NCI-H446 (cell line): ENCODE data around the gene PAPSS2.
"Not testable (repeated sequence)": the region's sequence is repeated elsewhere in the genome, so short reads cannot be mapped to it uniquely, and the experiment has no call there.

Experiments
- DNase-seq, 2 experiments: peaks; one replicate each; lab custom pipeline; 2025; lab: John Stamatoyannopoulos, UW

Gene PAPSS2

GRCh38 chr10:87706731-87707130 is 47.1 kb downstream of the PAPSS2 start:
- DNase-seq: peak in 1 of 2 experiments; percentile 3

DNA sequence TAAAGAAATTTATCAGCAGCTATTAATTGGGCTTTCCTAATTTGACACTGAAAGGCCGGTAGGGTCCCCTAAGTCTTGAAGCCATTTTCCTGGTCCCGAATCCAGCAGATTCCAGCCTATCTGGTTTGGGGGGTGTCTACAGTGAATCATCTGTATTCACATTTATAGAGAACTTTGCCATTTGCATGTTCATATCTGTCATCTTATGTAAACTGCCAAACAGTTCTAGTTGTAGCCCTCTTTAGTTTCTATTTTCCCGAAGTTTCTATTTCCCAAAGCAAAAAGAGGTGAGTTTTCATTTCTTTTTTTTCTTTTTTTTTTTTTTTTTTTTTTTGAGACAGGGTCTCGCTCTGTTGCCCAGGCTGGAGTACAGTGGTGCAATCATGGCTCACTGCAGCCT is 47.6 kb downstream of the PAPSS2 start:
- DNase-seq: no peak

GRCh38 chr10:87712913-87713616 is 53.4 kb downstream of the PAPSS2 start:
- DNase-seq: no peak

DNA sequence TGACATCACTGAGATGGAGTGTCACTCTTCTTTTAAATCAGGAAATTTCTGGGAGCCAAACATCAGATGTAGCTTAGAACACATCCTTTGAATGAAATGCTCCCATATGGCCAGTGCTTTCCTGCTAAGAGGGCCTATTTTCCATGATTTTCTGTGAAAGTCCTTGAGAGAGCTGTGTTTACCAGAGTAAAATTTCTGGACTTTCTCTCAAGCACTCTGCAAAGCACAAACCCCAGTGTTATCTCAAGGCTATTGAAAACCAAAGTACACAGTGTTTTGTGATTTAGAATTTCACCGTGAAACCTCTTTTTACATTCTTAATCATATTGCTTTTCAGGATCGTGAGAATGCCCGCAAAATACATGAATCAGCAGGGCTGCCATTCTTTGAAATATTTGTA is 54.0 kb downstream of the PAPSS2 start:
- DNase-seq: no peak

- DNase-seq: no peak
Measured at GRCh38 chr10:87715552-87716347, 56.1 kb downstream of the PAPSS2 start.

GRCh38 chr10:87716348-87716670 is 56.6 kb downstream of the PAPSS2 start:
- DNase-seq: no peak

- no peak for DNase-seq
Measured at GRCh38 chr10:87720665-87721064, 61.0 kb downstream of the PAPSS2 start.

- no peak for DNase-seq
Measured at GRCh38 chr10:87721781-87722180, 62.1 kb downstream of the PAPSS2 start.

GRCh38 chr10:87722716-87723115 is 63.0 kb downstream of the PAPSS2 start:
- no peak for DNase-seq

DNA sequence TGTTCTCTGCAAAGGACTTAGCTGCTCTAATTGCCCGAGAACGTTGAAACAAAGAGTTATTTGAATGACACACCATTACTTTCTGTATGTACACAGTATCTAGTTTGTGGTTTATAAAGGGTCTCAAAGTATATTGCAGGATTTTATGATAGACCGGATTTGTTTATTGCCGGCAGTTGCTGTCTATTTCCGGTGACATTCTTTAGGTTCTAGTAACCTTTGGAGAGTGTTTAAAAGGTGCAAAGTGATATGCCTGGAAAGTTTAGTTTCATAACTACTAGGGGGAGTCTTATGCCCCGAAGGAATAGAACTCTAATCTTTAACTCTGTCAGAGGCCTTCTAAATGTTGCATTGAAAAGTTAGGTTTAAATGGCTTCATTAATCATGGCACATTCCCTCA is 63.8 kb downstream of the PAPSS2 start:
- DNase-seq: no peak

- DNase-seq: no peak
Measured at GRCh38 chr10:87724789-87725188, 65.1 kb downstream of the PAPSS2 start.

- no peak for DNase-seq
Measured at GRCh38 chr10:87729940-87730339, 70.3 kb downstream of the PAPSS2 start.

GRCh38 chr10:87733081-87733480 is 73.4 kb downstream of the PAPSS2 start:
- DNase-seq: no peak

GRCh38 chr10:87734987-87735827 is 75.5 kb downstream of the PAPSS2 start:
- peak in 1 of 2 experiments; percentile 20 for DNase-seq

DNA sequence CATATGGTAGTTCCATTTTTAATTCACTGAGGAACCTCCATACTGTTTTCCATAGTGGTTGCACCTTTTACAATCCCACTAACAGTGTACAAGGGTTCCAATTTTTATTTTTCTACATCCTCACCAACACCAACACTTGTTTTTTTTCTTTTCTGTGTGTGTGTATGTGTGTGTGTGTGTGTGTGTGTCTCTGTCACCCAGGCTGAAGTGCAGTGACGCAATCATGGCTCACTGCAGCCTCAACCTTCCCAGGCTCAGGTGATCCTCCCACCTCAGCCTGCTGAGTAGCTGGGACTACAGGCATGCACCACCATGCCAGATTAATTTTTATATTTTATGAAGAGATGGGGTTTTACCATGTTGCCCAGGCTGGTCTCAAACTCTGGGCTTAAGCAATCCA is 78.6 kb downstream of the PAPSS2 start:
- DNase-seq: not testable (repeated sequence)

- DNase-seq: no peak
Measured at GRCh38 chr10:87739703-87740102, 80.0 kb downstream of the PAPSS2 start.

DNA sequence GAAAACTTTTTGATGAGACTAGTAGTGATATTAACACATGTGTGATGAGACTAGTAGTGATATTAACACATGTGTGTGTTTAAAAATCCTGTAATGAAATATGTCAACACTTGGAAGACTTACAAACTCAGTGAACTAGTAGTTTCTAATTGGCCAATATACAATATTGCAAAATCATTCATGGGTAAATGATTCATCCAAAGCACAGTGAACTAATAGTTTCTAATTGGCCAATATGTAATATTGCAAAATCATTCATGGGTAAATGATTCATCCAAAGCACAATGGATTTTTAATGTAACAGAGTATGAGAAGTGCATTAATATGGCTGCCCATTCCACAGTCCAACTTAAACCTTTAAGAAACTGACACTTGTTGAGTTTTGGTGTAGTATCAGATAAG is 80.6 kb downstream of the PAPSS2 start:
- DNase-seq: no peak

- not testable (repeated sequence) for DNase-seq
Measured at GRCh38 chr10:87742992-87743610, 83.4 kb downstream of the PAPSS2 start.

- no peak for DNase-seq
Measured at GRCh38 chr10:87744606-87745005, 84.9 kb downstream of the PAPSS2 start.

DNA sequence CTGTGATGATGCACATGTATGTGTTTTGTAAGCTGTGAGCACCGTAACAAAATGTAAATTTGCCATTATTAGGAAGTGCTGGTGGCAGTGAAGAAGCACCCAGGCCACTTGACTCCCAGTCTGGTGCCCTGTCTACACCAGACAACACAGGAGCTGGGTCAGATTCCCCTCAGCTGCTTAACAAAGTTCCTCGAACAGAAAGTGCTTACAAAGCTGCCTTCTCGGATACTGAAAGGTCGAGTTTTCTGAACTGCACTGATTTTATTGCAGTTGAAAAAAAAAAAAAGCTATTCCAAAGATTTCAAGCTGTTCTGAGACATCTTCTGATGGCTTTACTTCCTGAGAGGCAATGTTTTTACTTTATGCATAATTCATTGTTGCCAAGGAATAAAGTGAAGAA is 87.2 kb downstream of the PAPSS2 start:
- DNase-seq: no peak

DNA sequence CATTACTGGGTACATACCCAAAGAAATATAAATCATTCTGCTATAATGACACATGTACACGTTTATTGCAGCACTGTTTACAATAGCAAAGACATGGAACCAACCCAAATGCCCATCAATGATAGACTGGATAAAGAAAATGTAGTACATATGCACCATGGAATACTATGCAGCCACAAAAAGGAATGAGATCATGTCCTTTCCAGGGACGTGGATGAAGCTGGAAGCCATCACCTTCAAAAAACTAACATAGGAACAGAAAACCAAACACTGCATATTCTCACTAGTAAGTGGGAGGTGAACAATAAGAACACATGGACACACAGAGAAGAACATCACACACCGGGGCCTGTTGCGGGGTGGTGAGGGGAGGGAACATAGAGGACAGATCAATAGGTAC is 88.6 kb downstream of the PAPSS2 start:
- not testable (repeated sequence) for DNase-seq

- DNase-seq: no peak
Measured at GRCh38 chr10:87750001-87750671, 90.5 kb downstream of the PAPSS2 start.
